IMR-90 (cell line): ENCODE data around the gene EVL. TPM values are rescaled to one million over a fixed set of nuclear protein-coding genes. Genes with fewer than 3 reads are reported as not detected.

Source experiments
- ATAC-seq: fragments of 200-7000 bp; cut with Tn5 transposase; 2 replicates; pipeline ENCODE4 v1.9.1; 2020; ENCODE audit warnings: low read depth, mild to moderate bottlenecking, moderate library complexity
- BruUV-seq: library from RNA; stranded (reverse); fragments of 400-500 nt; replicated peaks from 2 replicates; lab custom pipeline; 2021; lab: Mats Ljungman, UMichigan
- CTCF ChIA-PET: fragments of 300-600 bp; formaldehyde crosslinking; extraction: SDS; loops from one replicate; lab custom pipeline; 2021; ENCODE audit warnings: antibody characterized with exemption; lab: Yijun Ruan, JAX
- POLR2A ChIA-PET: fragments of 300-600 bp; sonication (Branson Sonifier 250); formaldehyde crosslinking; loops from one replicate; lab custom pipeline; 2022; ENCODE audit warnings: antibody characterized with exemption; ENCODE audit not compliant: unreplicated experiment; lab: Charles Lee
- DNase-seq: peaks from one replicate; pipeline ENCODE4 v3.0.0; 2013
- H2AFZ ChIP-seq: replicated peaks from 2 replicates; pipeline ENCODE3; 2013; ENCODE audit warnings: low read length, mild to moderate bottlenecking; ENCODE audit not compliant: poor library complexity
- H2AK5ac ChIP-seq: 2 replicates; pipeline ENCODE4 v1.6.1; 2013; ENCODE audit warnings: low read depth, low read length, inconsistent platforms
- H2AK9ac ChIP-seq: replicated peaks from 2 replicates; pipeline ENCODE3; 2013; ENCODE audit warnings: mild to moderate bottlenecking, low read depth, low read length, moderate library complexity; ENCODE audit not compliant: poor library complexity
- H2BK120ac ChIP-seq: 2 replicates; pipeline ENCODE4 v1.6.1; 2013; ENCODE audit warnings: low read depth, low read length, inconsistent platforms
- H2BK15ac ChIP-seq: 3 replicates; pipeline ENCODE4 v1.6.1; 2013; ENCODE audit warnings: low read depth, low read length, inconsistent platforms
- H2BK20ac ChIP-seq: 2 replicates; pipeline ENCODE4 v1.6.1; 2013; ENCODE audit warnings: low read depth, mild to moderate bottlenecking, inconsistent platforms, low read length, moderate library complexity
- H2BK5ac ChIP-seq: 2 replicates; pipeline ENCODE4 v1.6.1; 2013; ENCODE audit warnings: mild to moderate bottlenecking, low read depth, low read length, inconsistent platforms; ENCODE audit not compliant: poor library complexity, severe bottlenecking
- H3K14ac ChIP-seq: replicated peaks from 2 replicates; pipeline ENCODE4 v1.6.1; 2013; ENCODE audit warnings: low read depth, low read length, inconsistent platforms
- H3K18ac ChIP-seq: 2 replicates; pipeline ENCODE4 v1.6.1; 2013; ENCODE audit warnings: low read depth, low read length, control low read depth
- H3K23ac ChIP-seq: 2 replicates; pipeline ENCODE4 v1.6.1; 2013; ENCODE audit warnings: low read depth, low read length, inconsistent platforms
- H3K27ac ChIP-seq: 2 replicates; pipeline ENCODE4 v1.5.1; 2013; ENCODE audit warnings: mild to moderate bottlenecking, control low read depth, low read length; ENCODE audit not compliant: insufficient read depth
- H3K27me3 ChIP-seq: 2 replicates; pipeline ENCODE4 v1.6.1; 2013; ENCODE audit warnings: low read length; ENCODE audit not compliant: control insufficient read depth, insufficient read depth
- H3K36me3 ChIP-seq: 2 replicates; pipeline ENCODE4 v1.6.1; 2013; ENCODE audit warnings: low read length, mixed read lengths; ENCODE audit not compliant: control insufficient read depth, insufficient read depth
- H3K4ac ChIP-seq: 2 replicates; pipeline ENCODE4 v1.6.1; 2013; ENCODE audit warnings: low read depth, low read length, inconsistent platforms
- H3K4me1 ChIP-seq: 2 replicates; pipeline ENCODE4 v1.6.1; 2013; ENCODE audit warnings: low read length, mixed read lengths; ENCODE audit not compliant: control insufficient read depth, insufficient read depth
- H3K4me2 ChIP-seq: 2 replicates; pipeline ENCODE4 v1.6.1; 2013; ENCODE audit warnings: low read depth, mild to moderate bottlenecking, control low read depth, low read length, moderate library complexity
- H3K4me3 ChIP-seq: 2 replicates; pipeline ENCODE4 v1.5.1; 2013; ENCODE audit warnings: low read depth, mild to moderate bottlenecking, control low read depth, low read length, moderate library complexity; ENCODE audit not compliant: insufficient read depth
- H3K56ac ChIP-seq: 2 replicates; pipeline ENCODE4 v1.6.1; 2013; ENCODE audit warnings: low read length, inconsistent platforms; ENCODE audit not compliant: insufficient read depth; ENCODE audit errors: extremely low read depth
- H3K79me1 ChIP-seq, 2 experiments: 2 replicates each; pipeline ENCODE4 v1.6.1; 2013; ENCODE audit warnings: low read length in 2 of 2, inconsistent platforms in 1 of 2, low read depth in 1 of 2
- H3K9ac ChIP-seq: 2 replicates; pipeline ENCODE4 v1.6.1; 2013; ENCODE audit warnings: low read depth, low read length, control low read depth
- H3K9me1 ChIP-seq: 2 replicates; pipeline ENCODE4 v1.6.1; 2013; ENCODE audit warnings: low read length, inconsistent platforms; ENCODE audit not compliant: insufficient read depth
- H3K9me3 ChIP-seq: 2 replicates; pipeline ENCODE4 v1.6.1; 2013; ENCODE audit warnings: low read length; ENCODE audit not compliant: control insufficient read depth, insufficient read depth
- H4K20me1 ChIP-seq: 2 replicates; pipeline ENCODE4 v1.6.1; 2013; ENCODE audit warnings: low read length, inconsistent platforms; ENCODE audit not compliant: insufficient read depth
- H4K5ac ChIP-seq: 2 replicates; pipeline ENCODE4 v1.6.1; 2013; ENCODE audit warnings: mild to moderate bottlenecking, low read depth, low read length, control low read depth
- H4K8ac ChIP-seq, 2 experiments: 2 replicates each; pipeline ENCODE4 v1.6.1; 2013; ENCODE audit warnings: low read depth in 2 of 2, low read length in 2 of 2, control low read depth in 1 of 2, inconsistent platforms in 1 of 2
- H4K91ac ChIP-seq: 2 replicates; pipeline ENCODE4 v1.6.1; 2013; ENCODE audit warnings: low read depth, low read length, inconsistent platforms; ENCODE audit not compliant: insufficient read depth
- BHLHE40 ChIP-seq: fragments of 150-350 bp; IDR thresholded peaks from 2 replicates; pipeline ENCODE4 v1.6.1; 2016; ENCODE audit warnings: mild to moderate bottlenecking, low read depth, low read length
- CEBPB ChIP-seq: IDR thresholded peaks from 2 replicates; pipeline ENCODE4 v1.6.1; 2012; ENCODE audit warnings: low read depth, low read length, improper control_type of control experiment
- CHD1 ChIP-seq: IDR thresholded peaks from 2 replicates; pipeline ENCODE4 v1.6.1; 2012; ENCODE audit warnings: low read depth, low read length, improper control_type of control experiment
- CTCF ChIP-seq: conservative IDR thresholded peaks from 2 replicates; pipeline ENCODE4 v1.5.1; 2012; ENCODE audit warnings: mild to moderate bottlenecking, low read depth, low read length, improper control_type of control experiment
- ELK1 ChIP-seq: fragments of 150-350 bp; IDR thresholded peaks from 2 replicates; pipeline ENCODE4 v1.6.1; 2016; ENCODE audit warnings: low read depth, mild to moderate bottlenecking, low read length, moderate library complexity, borderline replicate concordance
- FOS ChIP-seq: fragments of 150-350 bp; IDR thresholded peaks from 2 replicates; pipeline ENCODE4 v1.6.1; 2016; ENCODE audit warnings: low read depth, low read length
- MAFK ChIP-seq: IDR thresholded peaks from 2 replicates; pipeline ENCODE4 v1.6.1; 2012; ENCODE audit warnings: low read depth, low read length, improper control_type of control experiment
- MAZ ChIP-seq: IDR thresholded peaks from 2 replicates; pipeline ENCODE4 v1.6.1; 2012; ENCODE audit warnings: low read depth, mild to moderate bottlenecking, low read length, improper control_type of control experiment, moderate library complexity, borderline replicate concordance
- MXI1 ChIP-seq: IDR thresholded peaks from 2 replicates; pipeline ENCODE4 v1.6.1; 2012; ENCODE audit warnings: low read depth, mild to moderate bottlenecking, low read length, moderate library complexity, borderline replicate concordance
- NFE2L2 ChIP-seq: fragments of 150-350 bp; IDR thresholded peaks from 2 replicates; pipeline ENCODE4 v1.6.1; 2016; ENCODE audit warnings: low read depth, mild to moderate bottlenecking, low read length
- POLR2A ChIP-seq: IDR thresholded peaks from 2 replicates; pipeline ENCODE4 v1.6.1; 2012; ENCODE audit warnings: mild to moderate bottlenecking, low read depth, low read length
- RFX5 ChIP-seq: IDR thresholded peaks from 2 replicates; pipeline ENCODE4 v1.8.0; 2012; ENCODE audit warnings: low read depth, mild to moderate bottlenecking, low read length, moderate library complexity
- SMC3 ChIP-seq: fragments of 150-350 bp; IDR thresholded peaks from 2 replicates; pipeline ENCODE4 v1.6.1; 2016; ENCODE audit warnings: low read depth, mild to moderate bottlenecking, antibody characterized with exemption, low read length, moderate library complexity
- USF2 ChIP-seq: fragments of 150-350 bp; IDR thresholded peaks from 2 replicates; pipeline ENCODE4 v1.6.1; 2017; ENCODE audit warnings: mild to moderate bottlenecking, antibody characterized with exemption, low read length, low read depth
- WGBS, 2 experiments: methylation state at CpG; one replicate each; pipeline versions ENCODE4 v1.1.5 to v1.1.7; 2013; ENCODE audit warnings: missing lambda C conversion rate in 2 of 2; ENCODE audit not compliant: insufficient read length in 1 of 2; ENCODE audit errors: extremely low coverage in 2 of 2; 5-methylcytosine and 5-hydroxymethylcytosine counted together
- dilution Hi-C: fragments of 300-500 bp; cut with HindIII; formaldehyde crosslinking; loops from one replicate; pipeline ENCODE4 v1.14.3; 2018; ENCODE audit warnings: low sequenced_read_pairs; ENCODE audit not compliant: unreplicated experiment
- in situ Hi-C: fragments of 300-500 bp; cut with MboI; formaldehyde crosslinking; loops from 3 replicates; pipeline ENCODE4 v1.14.3; 2019; ENCODE audit warnings: low sequenced_read_pairs, inconsistent platforms, mixed read lengths
- intact Hi-C: fragments of 100-400 bp; cut with micrococcal nuclease; formaldehyde crosslinking; loops from 2 replicates; pipeline ENCODE4 v1.10.0; 2022
- polyA plus RNA-seq, 3 experiments: library from polyadenylated mRNA; depleted of rRNA; stranded (reverse); fragments of >200 nt; gene quantifications; 2 replicates each; pipeline ENCODE4 v1.2.3, GENCODE V29; 2012; ENCODE audit warnings: low replicate concordance in 1 of 3
- total RNA-seq: library from RNA; depleted of rRNA; stranded (reverse); fragments of >200 nt; gene quantifications from 2 replicates; pipeline ENCODE4 v1.2.3, GENCODE V29; 2012

Gene EVL
- total and polyA plus RNA-seq, 2 of the 4 experiments (the other 2 are of a cell fraction), result 7.2 to 36.5 TPM

GRCh38 chr14:100103250-100104005 lies 38.2 kb downstream of the EVL start:
- peak overlapping the region; percentile 5; the same call in 1 of the 2 replicates for H3K27ac ChIP-seq
- H3K9me1 ChIP-seq, result peaks cover 26% of the 10 kb centered on the region
- no peak overlapping the region; the same call in 1 of the 2 replicates for H2BK120ac ChIP-seq
- no peak overlapping the region for H3K4ac ChIP-seq
- H4K5ac ChIP-seq, result no peak overlapping the region; the same call in 1 of the 2 replicates
- dilution Hi-C loops (no loop called here), in situ Hi-C loops (no loop called here), intact Hi-C loops (no loop called here)
- ChIA-PET CTCF (interaction anchor here (1.0 to 1.5 kb wide), 2 partner anchors 120 to 122 kb away, joined by 3 read pairs; no protein-coding TSS in a partner anchor), POLR2A (no interaction called here)
- peak overlapping the region; percentile 11 for H2AK9ac ChIP-seq
- H3K18ac ChIP-seq, result no peak overlapping the region
- H4K91ac ChIP-seq, result no peak overlapping the region
- H2AFZ ChIP-seq, result no peak overlapping the region
- H3K27me3 ChIP-seq, result no peaks in the 10 kb centered on the region
- no peak overlapping the region; the same call in 1 of the 2 replicates for H2AK5ac ChIP-seq
- H2BK5ac ChIP-seq, result no peak overlapping the region
- H3K79me1 ChIP-seq, result peaks cover 5 to 29% of the 10 kb centered on the region in 2 experiments; a peak in 2 of 4 replicates
- no peak overlapping the region for H3K9ac ChIP-seq
- H3K4me1 ChIP-seq, result peaks cover 16% of the 10 kb centered on the region
- H2BK15ac ChIP-seq, result no peak overlapping the region
- WGBS, 2 experiments, result 93% methylated on average over 4 of the region's 10 CpGs; no CpG with 5 or more reads in 1 of the 2 experiments
- H3K14ac ChIP-seq, result no peak overlapping the region
- no peak overlapping the region for H3K23ac ChIP-seq
- BruUV-seq, result no TSS peak
- no peaks in the 10 kb centered on the region; the same call in 1 of the 2 replicates for H3K36me3 ChIP-seq
- H3K4me3 ChIP-seq, result no peak overlapping the region
- no peaks in the 10 kb centered on the region for H4K20me1 ChIP-seq
- H3K9me3 ChIP-seq, result no peaks in the 10 kb centered on the region
- no peak overlapping the region; the same call in 1 of the 2 replicates for H3K4me2 ChIP-seq
- peak; percentile 68 for ATAC-seq
- no peak overlapping the region for H2BK20ac ChIP-seq
- H4K8ac ChIP-seq, result no peak overlapping the region
- no peak overlapping the region for H3K56ac ChIP-seq
- peak; percentile 13 for DNase-seq
- TF ChIP-seq MAZ, result no peak
- TF ChIP-seq USF2, result no peak
- TF ChIP-seq BHLHE40, result no peak
- no peak for TF ChIP-seq SMC3
- TF ChIP-seq NFE2L2, result no peak
- TF ChIP-seq MXI1, result no peak
- TF ChIP-seq CTCF, result no peak
- TF ChIP-seq FOS, result no peak
- no peak for TF ChIP-seq RFX5
- TF ChIP-seq MAFK, result no peak
- no peak for TF ChIP-seq CEBPB
- TF ChIP-seq ELK1, result no peak
- no peak for TF ChIP-seq POLR2A
- TF ChIP-seq CHD1, result no peak
